A549 (cell line): ENCODE results near the gene MDGA2.

Experiments used
- FOSL2 ChIP-seq, 2 experiments: fragments of 450-650 bp in 1 of 2; fragments of >200 bp in 1 of 2; sonication (Bioruptor Twin) in 1 of 2; formaldehyde crosslinking; IDR thresholded peaks; 2 replicates each; pipeline versions ENCODE4 v1.5.0 to v1.6.1; 2016 to 2020; ENCODE audit warnings: mild to moderate bottlenecking in 1 of 2, moderate library complexity in 1 of 2
- KDM5A ChIP-seq: fragments of 200-600 bp; sonication (generic); IDR thresholded peaks from 2 replicates; pipeline ENCODE4 v1.6.1; 2016; ENCODE audit warnings: antibody characterized with exemption, mild to moderate bottlenecking
- MAFK ChIP-seq: fragments of 450-650 bp; IDR thresholded peaks from 2 replicates; pipeline ENCODE4 v1.6.1; 2014; ENCODE audit not compliant: partially characterized antibody
- RAD21 ChIP-seq, 2 experiments: fragments of >200 bp in 1 of 2; sonication (Bioruptor Twin) in 1 of 2; formaldehyde crosslinking in 1 of 2; IDR thresholded peaks in 1 of 2; conservative IDR thresholded peaks in 1 of 2; 2 replicates in 1 of 2; 3 replicates in 1 of 2; pipeline ENCODE4 v1.6.1; 2012 to 2018; ENCODE audit warnings: inconsistent platforms in 1 of 2
- RNF2 ChIP-seq: fragments of 200-600 bp; sonication (generic); IDR thresholded peaks from 2 replicates; pipeline ENCODE4 v1.6.1; 2016; ENCODE audit warnings: low read depth, mild to moderate bottlenecking, antibody characterized with exemption, moderate library complexity, borderline replicate concordance
- ZC3H11A ChIP-seq: fragments of 450-650 bp; IDR thresholded peaks from 2 replicates; pipeline ENCODE4 v1.6.1; 2014; ENCODE audit warnings: antibody characterized with exemption, mild to moderate bottlenecking
- TF ChIP-seq, protein P1 (sequence below): fragments of >200 bp; sonication (Bioruptor Twin); formaldehyde crosslinking; IDR thresholded peaks from 3 replicates; pipeline ENCODE4 v1.5.1; 2016
- TF ChIP-seq, protein P2 (sequence below): fragments of 150-350 bp; IDR thresholded peaks from 2 replicates; pipeline ENCODE4 v1.6.1; 2014; ENCODE audit warnings: low read depth, mild to moderate bottlenecking, low read length
- TF ChIP-seq, protein P3 (sequence below): fragments of 450-650 bp; IDR thresholded peaks from 2 replicates; pipeline ENCODE4 v1.6.1; 2014; ENCODE audit warnings: antibody characterized with exemption
- TF ChIP-seq, protein P4 (sequence below): IDR thresholded peaks from 2 replicates; pipeline ENCODE4 v1.6.1; 2012

DNA sequence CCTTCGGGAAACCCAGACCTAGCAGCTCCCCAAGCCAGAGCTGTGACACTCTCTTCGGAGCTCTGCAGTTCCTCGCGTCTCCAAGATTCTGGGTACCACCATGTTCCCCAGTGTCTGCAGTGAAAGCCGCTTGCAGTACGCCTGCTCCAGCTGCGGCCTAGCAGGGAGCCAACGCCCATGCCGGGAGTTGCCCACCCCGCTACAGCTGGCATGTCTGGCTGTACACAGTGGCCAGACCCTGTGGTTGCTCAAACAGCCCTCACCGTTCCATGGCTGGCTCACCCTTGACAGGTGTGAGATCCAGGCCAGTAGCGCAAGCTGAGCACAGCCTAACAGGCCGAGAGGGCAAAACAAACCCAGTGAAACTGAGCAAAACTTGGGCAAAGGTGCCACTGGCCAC lies 520.0 kb downstream of the MDGA2 start:
- TF ChIP-seq, protein P1, sequence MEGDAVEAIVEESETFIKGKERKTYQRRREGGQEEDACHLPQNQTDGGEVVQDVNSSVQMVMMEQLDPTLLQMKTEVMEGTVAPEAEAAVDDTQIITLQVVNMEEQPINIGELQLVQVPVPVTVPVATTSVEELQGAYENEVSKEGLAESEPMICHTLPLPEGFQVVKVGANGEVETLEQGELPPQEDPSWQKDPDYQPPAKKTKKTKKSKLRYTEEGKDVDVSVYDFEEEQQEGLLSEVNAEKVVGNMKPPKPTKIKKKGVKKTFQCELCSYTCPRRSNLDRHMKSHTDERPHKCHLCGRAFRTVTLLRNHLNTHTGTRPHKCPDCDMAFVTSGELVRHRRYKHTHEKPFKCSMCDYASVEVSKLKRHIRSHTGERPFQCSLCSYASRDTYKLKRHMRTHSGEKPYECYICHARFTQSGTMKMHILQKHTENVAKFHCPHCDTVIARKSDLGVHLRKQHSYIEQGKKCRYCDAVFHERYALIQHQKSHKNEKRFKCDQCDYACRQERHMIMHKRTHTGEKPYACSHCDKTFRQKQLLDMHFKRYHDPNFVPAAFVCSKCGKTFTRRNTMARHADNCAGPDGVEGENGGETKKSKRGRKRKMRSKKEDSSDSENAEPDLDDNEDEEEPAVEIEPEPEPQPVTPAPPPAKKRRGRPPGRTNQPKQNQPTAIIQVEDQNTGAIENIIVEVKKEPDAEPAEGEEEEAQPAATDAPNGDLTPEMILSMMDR = no peak
- TF ChIP-seq FOSL2 (IDR thresholded peaks at IDR 0.05) (no peak), FOSL2 (CRISPR knock-in tag; IDR thresholded peaks at IDR 0.05) (no peak), RNF2 (no peak), ZC3H11A (no peak), MAFK (no peak), RAD21 (conservative IDR thresholded peaks at IDR 0.05 in 1 of 2, IDR thresholded peaks at IDR 0.05 in 1 of 2) (no peak), KDM5A (no peak)
- TF ChIP-seq, protein P2, sequence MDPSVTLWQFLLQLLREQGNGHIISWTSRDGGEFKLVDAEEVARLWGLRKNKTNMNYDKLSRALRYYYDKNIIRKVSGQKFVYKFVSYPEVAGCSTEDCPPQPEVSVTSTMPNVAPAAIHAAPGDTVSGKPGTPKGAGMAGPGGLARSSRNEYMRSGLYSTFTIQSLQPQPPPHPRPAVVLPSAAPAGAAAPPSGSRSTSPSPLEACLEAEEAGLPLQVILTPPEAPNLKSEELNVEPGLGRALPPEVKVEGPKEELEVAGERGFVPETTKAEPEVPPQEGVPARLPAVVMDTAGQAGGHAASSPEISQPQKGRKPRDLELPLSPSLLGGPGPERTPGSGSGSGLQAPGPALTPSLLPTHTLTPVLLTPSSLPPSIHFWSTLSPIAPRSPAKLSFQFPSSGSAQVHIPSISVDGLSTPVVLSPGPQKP = no peak
- TF ChIP-seq, protein P3, sequence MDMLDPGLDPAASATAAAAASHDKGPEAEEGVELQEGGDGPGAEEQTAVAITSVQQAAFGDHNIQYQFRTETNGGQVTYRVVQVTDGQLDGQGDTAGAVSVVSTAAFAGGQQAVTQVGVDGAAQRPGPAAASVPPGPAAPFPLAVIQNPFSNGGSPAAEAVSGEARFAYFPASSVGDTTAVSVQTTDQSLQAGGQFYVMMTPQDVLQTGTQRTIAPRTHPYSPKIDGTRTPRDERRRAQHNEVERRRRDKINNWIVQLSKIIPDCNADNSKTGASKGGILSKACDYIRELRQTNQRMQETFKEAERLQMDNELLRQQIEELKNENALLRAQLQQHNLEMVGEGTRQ = no peak
- TF ChIP-seq, protein P4, sequence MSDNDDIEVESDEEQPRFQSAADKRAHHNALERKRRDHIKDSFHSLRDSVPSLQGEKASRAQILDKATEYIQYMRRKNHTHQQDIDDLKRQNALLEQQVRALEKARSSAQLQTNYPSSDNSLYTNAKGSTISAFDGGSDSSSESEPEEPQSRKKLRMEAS = no peak
